K562 (cell line): ENCODE measurements around the gene PRR15L. TPM values are rescaled to one million over a fixed set of nuclear protein-coding genes. Genes with fewer than 3 reads are reported as not detected.

Experiments used
- CHCHD3 ChIP-seq: fragments of 250-450 bp; sonication (Bioruptor Pico); IDR thresholded peaks from 2 replicates; pipeline ENCODE4 v2.1.2; 2022; ENCODE audit warnings: mild to moderate bottlenecking
- JUN ChIP-seq, 2 experiments: sonication (generic) in 1 of 2; formaldehyde crosslinking in 1 of 2; IDR thresholded peaks; 2 replicates each; pipeline versions ENCODE4 v1.6.1 to v1.8.0; 2012 to 2022; ENCODE audit warnings: borderline replicate concordance in 2 of 2, mild to moderate bottlenecking in 2 of 2, improper control_type of control experiment in 1 of 2, low read depth in 1 of 2, low read length in 1 of 2, missing genetic modification reagents in 1 of 2
- LARP7 ChIP-seq: fragments of 450-650 bp; IDR thresholded peaks from 2 replicates; pipeline ENCODE4 v1.6.1; 2016
- LCOR ChIP-seq: sonication (generic); formaldehyde crosslinking; IDR thresholded peaks from 2 replicates; pipeline ENCODE4 v1.8.0; 2022; ENCODE audit warnings: mild to moderate bottlenecking, missing genetic modification reagents
- NFE2L1 ChIP-seq: fragments of 450-650 bp; IDR thresholded peaks from 2 replicates; pipeline ENCODE4 v1.6.1; 2016; ENCODE audit warnings: missing genetic modification characterization, low read depth, mild to moderate bottlenecking, missing compliant biosample characterization, moderate library complexity, borderline replicate concordance
- NR3C1 ChIP-seq: sonication (generic); formaldehyde crosslinking; IDR thresholded peaks from 2 replicates; pipeline ENCODE4 v1.8.1; 2022; ENCODE audit warnings: missing genetic modification reagents
- PCBP2 ChIP-seq: fragments of 200-400 bp; formaldehyde crosslinking; IDR thresholded peaks from 2 replicates; pipeline ENCODE4 v1.6.1; 2018; ENCODE audit warnings: low read length, low read depth, mild to moderate bottlenecking, moderate library complexity; ENCODE audit not compliant: poor library complexity, severe bottlenecking
- POLR2AphosphoS2 ChIP-seq: IDR thresholded peaks from 2 replicates; pipeline ENCODE4 v1.6.1; 2012; ENCODE audit warnings: low read length, improper control_type of control experiment
- SAP30 ChIP-seq: fragments of 200-600 bp; sonication (generic); IDR thresholded peaks from 2 replicates; pipeline ENCODE4 v1.6.1; 2012; ENCODE audit warnings: borderline replicate concordance, low read depth, mild to moderate bottlenecking, moderate library complexity, low read length, control low read depth, inconsistent platforms; ENCODE audit not compliant: insufficient read depth, poor library complexity, severe bottlenecking
- SRF ChIP-seq, 2 experiments: fragments of 250-450, 450-650 bp in 1 of 2; sonication (Bioruptor Pico) in 1 of 2; sonication (generic) in 1 of 2; formaldehyde crosslinking; IDR thresholded peaks; 2 replicates each; pipeline versions ENCODE4 v1.5.0 to v1.5.1; 2020 to 2022; ENCODE audit warnings: mild to moderate bottlenecking in 1 of 2, missing genetic modification reagents in 1 of 2
- SRSF7 ChIP-seq: fragments of 200-400 bp; formaldehyde crosslinking; optimal IDR thresholded peaks from 2 replicates; pipeline ENCODE3; 2017; ENCODE audit warnings: mild to moderate bottlenecking, low read depth, low read length
- TAL1 ChIP-seq: fragments of 450-650 bp; IDR thresholded peaks from 2 replicates; pipeline ENCODE4 v1.6.1; 2016; ENCODE audit warnings: mild to moderate bottlenecking
- TCFL5 ChIP-seq: fragments of 250-450 bp; sonication (Bioruptor Pico); conservative IDR thresholded peaks from 2 replicates; pipeline ENCODE4 v1.6.1; 2021; ENCODE audit warnings: mild to moderate bottlenecking, moderate library complexity, matching md5 sums
- TFAM ChIP-seq: fragments of 250-450 bp; sonication (Bioruptor Pico); conservative IDR thresholded peaks from 2 replicates; pipeline ENCODE4 v1.5.0; 2021; ENCODE audit warnings: mild to moderate bottlenecking, moderate library complexity
- ZNF124 ChIP-seq: sonication (generic); formaldehyde crosslinking; IDR thresholded peaks from 2 replicates; pipeline ENCODE4 v1.8.1; 2022; ENCODE audit warnings: missing genetic modification reagents
- ZNF324 ChIP-seq: fragments of 250-450 bp; sonication (Bioruptor Pico); IDR thresholded peaks from 2 replicates; pipeline ENCODE4 v1.4.0; 2020; ENCODE audit warnings: mild to moderate bottlenecking
- ZNF644 ChIP-seq: fragments of 200-800 bp; sonication (Bioruptor generic); IDR thresholded peaks from 2 replicates; pipeline ENCODE4 v1.6.1; 2016; ENCODE audit warnings: low read depth, missing genetic modification characterization, missing compliant biosample characterization
- polyA plus RNA-seq, 8 experiments: library from polyadenylated mRNA; depleted of rRNA in 4 of 8; stranded (reverse) in 5 of 8; unstranded in 3 of 8; fragments of >200 nt; fragmentation: Nextera tagmentation in 2 of 8; fragmentation: Illumina TruSeq in 1 of 8; extraction: Ambion mirVana in 2 of 8; extraction: Trizol in 1 of 8; gene quantifications; 2 replicates each; pipeline versions ENCODE4 v1.2.1 to v1.2.3, GENCODE V29; 2011 to 2014; ENCODE audit warnings: inconsistent platforms in 1 of 8, missing spikeins in 1 of 8
- total RNA-seq, 7 experiments: library from RNA; depleted of rRNA in 6 of 7; stranded (reverse); fragments of >200 nt in 6 of 7; fragmentation: Illumina TruSeq in 2 of 7; extraction: Trizol in 2 of 7; gene quantifications; 2 replicates each; pipeline versions ENCODE4 v1.2.1 to v1.2.3, GENCODE V29; 2011 to 2021; ENCODE audit warnings: low replicate concordance in 1 of 7
- TF ChIP-seq, protein P1 (sequence below): fragments of 450-650 bp; conservative IDR thresholded peaks from 2 replicates; pipeline ENCODE4 v1.6.1; 2016; ENCODE audit warnings: missing genetic modification characterization, low read depth, mild to moderate bottlenecking, control low read depth, missing compliant biosample characterization
- TF ChIP-seq, protein P2 (sequence below): fragments of 200-800 bp; sonication (Bioruptor generic); IDR thresholded peaks from 2 replicates; pipeline ENCODE4 v1.6.1; 2017; ENCODE audit warnings: missing genetic modification characterization, missing compliant biosample characterization
- TF ChIP-seq, protein P3 (sequence below): fragments of 250-450 bp; sonication (Bioruptor Pico); IDR thresholded peaks from 2 replicates; pipeline ENCODE4 v1.4.0; 2020; ENCODE audit warnings: mild to moderate bottlenecking, moderate library complexity
- TF ChIP-seq, protein P4 (sequence below): sonication (generic); formaldehyde crosslinking; IDR thresholded peaks from 2 replicates; pipeline ENCODE4 v1.9.0; 2022; ENCODE audit warnings: mild to moderate bottlenecking, missing genetic modification reagents
- TF ChIP-seq, protein P5 (sequence below): sonication (generic); formaldehyde crosslinking; IDR thresholded peaks from 2 replicates; pipeline ENCODE4 v1.8.1; 2023; ENCODE audit warnings: mild to moderate bottlenecking, missing genetic modification reagents

The PRR15L gene
- total and polyA plus RNA-seq, 9 of the 15 experiments (the other 6 are each of a cell fraction or from before 2014, with no cell fraction given): 0.03 TPM; not detected in 8

DNA sequence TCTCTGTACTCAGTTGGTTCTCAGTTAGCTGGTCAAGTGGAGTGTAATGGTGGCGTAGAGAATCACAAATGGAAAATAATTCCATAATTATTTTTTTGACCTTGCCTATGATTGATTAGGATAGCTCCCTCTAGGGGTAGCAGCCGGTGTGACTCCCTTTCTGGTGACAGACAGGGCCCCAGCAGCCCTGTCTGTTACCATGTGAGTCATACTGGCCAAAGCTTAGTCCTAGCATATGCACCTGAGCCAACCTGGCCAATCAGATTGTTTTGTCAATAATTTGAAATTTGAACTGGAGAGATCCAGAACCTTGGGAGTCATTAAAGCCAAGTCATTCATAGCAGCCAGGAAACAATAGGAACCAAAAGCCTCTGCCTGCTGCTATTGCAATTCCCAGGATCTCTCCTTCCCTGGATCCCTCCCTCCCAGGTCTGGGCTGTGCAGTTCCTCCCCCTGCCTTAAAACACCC is 10.7 kb downstream of the PRR15L start (continued):
- TF ChIP-seq TCFL5 (no peak), ZNF124 (CRISPR knock-in tag) (no peak), CHCHD3 (no peak), SAP30 (no peak), SRF (CRISPR knock-in tag; IDR thresholded peaks at IDR 0.05) (0 out of 4 replicates have a peak, but pooled peaks of 1 of the 2 experiments have one; percentile 30), TAL1 (no peak), LCOR (CRISPR knock-in tag) (no peak), NFE2L1 (tag) (no peak), ZNF324 (CRISPR knock-in tag) (no peak), LARP7 (no peak), NR3C1 (CRISPR knock-in tag) (no peak), POLR2AphosphoS2 (no peak), TFAM (no peak), PCBP2 (no peak), JUN (IDR thresholded peaks at IDR 0.05; ENCODE audit: borderline replicate concordance, low read depth, low read length) (peak; percentile 71), JUN (CRISPR knock-in tag; IDR thresholded peaks at IDR 0.05; ENCODE audit: borderline replicate concordance) (no peak), ZNF644 (tag) (no peak), SRSF7 (no peak)
- TF ChIP-seq, protein P1, sequence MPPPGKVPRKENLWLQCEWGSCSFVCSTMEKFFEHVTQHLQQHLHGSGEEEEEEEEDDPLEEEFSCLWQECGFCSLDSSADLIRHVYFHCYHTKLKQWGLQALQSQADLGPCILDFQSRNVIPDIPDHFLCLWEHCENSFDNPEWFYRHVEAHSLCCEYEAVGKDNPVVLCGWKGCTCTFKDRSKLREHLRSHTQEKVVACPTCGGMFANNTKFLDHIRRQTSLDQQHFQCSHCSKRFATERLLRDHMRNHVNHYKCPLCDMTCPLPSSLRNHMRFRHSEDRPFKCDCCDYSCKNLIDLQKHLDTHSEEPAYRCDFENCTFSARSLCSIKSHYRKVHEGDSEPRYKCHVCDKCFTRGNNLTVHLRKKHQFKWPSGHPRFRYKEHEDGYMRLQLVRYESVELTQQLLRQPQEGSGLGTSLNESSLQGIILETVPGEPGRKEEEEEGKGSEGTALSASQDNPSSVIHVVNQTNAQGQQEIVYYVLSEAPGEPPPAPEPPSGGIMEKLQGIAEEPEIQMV (tag): no peak
- TF ChIP-seq, protein P2, sequence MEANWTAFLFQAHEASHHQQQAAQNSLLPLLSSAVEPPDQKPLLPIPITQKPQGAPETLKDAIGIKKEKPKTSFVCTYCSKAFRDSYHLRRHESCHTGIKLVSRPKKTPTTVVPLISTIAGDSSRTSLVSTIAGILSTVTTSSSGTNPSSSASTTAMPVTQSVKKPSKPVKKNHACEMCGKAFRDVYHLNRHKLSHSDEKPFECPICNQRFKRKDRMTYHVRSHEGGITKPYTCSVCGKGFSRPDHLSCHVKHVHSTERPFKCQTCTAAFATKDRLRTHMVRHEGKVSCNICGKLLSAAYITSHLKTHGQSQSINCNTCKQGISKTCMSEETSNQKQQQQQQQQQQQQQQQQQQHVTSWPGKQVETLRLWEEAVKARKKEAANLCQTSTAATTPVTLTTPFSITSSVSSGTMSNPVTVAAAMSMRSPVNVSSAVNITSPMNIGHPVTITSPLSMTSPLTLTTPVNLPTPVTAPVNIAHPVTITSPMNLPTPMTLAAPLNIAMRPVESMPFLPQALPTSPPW: peak; percentile 43
- TF ChIP-seq, protein P3, sequence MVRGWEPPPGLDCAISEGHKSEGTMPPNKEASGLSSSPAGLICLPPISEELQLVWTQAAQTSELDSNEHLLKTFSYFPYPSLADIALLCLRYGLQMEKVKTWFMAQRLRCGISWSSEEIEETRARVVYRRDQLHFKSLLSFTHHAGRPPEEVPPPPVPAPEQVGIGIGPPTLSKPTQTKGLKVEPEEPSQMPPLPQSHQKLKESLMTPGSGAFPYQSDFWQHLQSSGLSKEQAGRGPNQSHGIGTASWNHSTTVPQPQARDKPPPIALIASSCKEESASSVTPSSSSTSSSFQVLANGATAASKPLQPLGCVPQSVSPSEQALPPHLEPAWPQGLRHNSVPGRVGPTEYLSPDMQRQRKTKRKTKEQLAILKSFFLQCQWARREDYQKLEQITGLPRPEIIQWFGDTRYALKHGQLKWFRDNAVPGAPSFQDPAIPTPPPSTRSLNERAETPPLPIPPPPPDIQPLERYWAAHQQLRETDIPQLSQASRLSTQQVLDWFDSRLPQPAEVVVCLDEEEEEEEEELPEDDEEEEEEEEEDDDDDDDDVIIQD (CRISPR knock-in tag): no peak
- TF ChIP-seq, protein P4, sequence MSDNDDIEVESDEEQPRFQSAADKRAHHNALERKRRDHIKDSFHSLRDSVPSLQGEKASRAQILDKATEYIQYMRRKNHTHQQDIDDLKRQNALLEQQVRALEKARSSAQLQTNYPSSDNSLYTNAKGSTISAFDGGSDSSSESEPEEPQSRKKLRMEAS: no peak
- TF ChIP-seq, protein P5, sequence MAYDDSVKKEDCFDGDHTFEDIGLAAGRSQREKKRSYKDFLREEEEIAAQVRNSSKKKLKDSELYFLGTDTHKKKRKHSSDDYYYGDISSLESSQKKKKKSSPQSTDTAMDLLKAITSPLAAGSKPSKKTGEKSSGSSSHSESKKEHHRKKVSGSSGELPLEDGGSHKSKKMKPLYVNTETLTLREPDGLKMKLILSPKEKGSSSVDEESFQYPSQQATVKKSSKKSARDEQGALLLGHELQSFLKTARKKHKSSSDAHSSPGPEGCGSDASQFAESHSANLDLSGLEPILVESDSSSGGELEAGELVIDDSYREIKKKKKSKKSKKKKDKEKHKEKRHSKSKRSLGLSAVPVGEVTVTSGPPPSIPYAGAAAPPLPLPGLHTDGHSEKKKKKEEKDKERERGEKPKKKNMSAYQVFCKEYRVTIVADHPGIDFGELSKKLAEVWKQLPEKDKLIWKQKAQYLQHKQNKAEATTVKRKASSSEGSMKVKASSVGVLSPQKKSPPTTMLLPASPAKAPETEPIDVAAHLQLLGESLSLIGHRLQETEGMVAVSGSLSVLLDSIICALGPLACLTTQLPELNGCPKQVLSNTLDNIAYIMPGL (CRISPR knock-in tag): no peak
